Naive B cell (primary cell): ENCODE data around the gene SPRN. TPM values are rescaled to one million over a fixed set of nuclear protein-coding genes. Genes with fewer than 3 reads are reported as not detected.

Experiments used
- ATAC-seq, 2 donors: fragments of 150-1000 bp; cut with Tn5 transposase; 2 replicates each; pipeline ENCODE4 v1.10.0; 2021; ENCODE audit warnings: low read depth in 2 of 2, mild to moderate bottlenecking in 2 of 2, moderate library complexity in 2 of 2
- DNase-seq: peaks from one replicate; pipeline ENCODE4 v3.0.0; 2022
- H3K27ac Mint-ChIP-seq, 6 donors: one replicate each; pipeline ENCODE4 v1.8.0; 2020 to 2022; ENCODE audit warnings: mild to moderate bottlenecking in 6 of 6, mixed read lengths in 6 of 6, moderate library complexity in 5 of 6, inconsistent platforms in 2 of 6
- H3K27me3 Mint-ChIP-seq, 3 donors: one replicate each; pipeline ENCODE4 v1.8.0; 2021 to 2022; ENCODE audit warnings: mixed read lengths in 3 of 3, mild to moderate bottlenecking in 1 of 3
- H3K36me3 Mint-ChIP-seq, 2 donors: one replicate each; pipeline ENCODE4 v1.8.0; 2020 to 2022; ENCODE audit warnings: mixed read lengths in 2 of 2, inconsistent platforms in 1 of 2, mild to moderate bottlenecking in 1 of 2
- H3K4me1 Mint-ChIP-seq, 3 donors: one replicate each; pipeline ENCODE4 v1.8.0; 2020 to 2022; ENCODE audit warnings: mixed read lengths in 3 of 3, inconsistent platforms in 1 of 3, mild to moderate bottlenecking in 1 of 3, moderate library complexity in 1 of 3
- H3K4me3 Mint-ChIP-seq, 8 donors: one replicate each; pipeline ENCODE4 v1.8.0; 2020 to 2022; ENCODE audit warnings: mild to moderate bottlenecking in 8 of 8, mixed read lengths in 8 of 8, moderate library complexity in 8 of 8, inconsistent platforms in 2 of 8
- H3K9me3 Mint-ChIP-seq, 7 donors: one replicate each; pipeline ENCODE4 v1.8.0; 2020 to 2022; ENCODE audit warnings: mixed read lengths in 7 of 7, mild to moderate bottlenecking in 5 of 7, inconsistent platforms in 2 of 7, moderate library complexity in 1 of 7
- polyA plus RNA-seq, 6 donors: library from polyadenylated mRNA; unstranded; fragments of 300-500 nt; fragmentation: Illumina TruSeq; gene quantifications; one replicate each; pipeline ENCODE4 v1.2.3, GENCODE V29; 2021; ENCODE audit warnings: low read depth in 6 of 6

The SPRN gene
- polyA plus RNA-seq, 6 donors from 2014 or later: 0.28 to 0.68 (median 0.39) TPM; not detected in 1

- Mint-ChIP-seq H3K36me3 (peaks cover 5 to 10% of the 10 kb centered on the region in 2 donors), H3K27ac (peak within 1 kb of the TSS in 1 of 6 donors; percentile 74), H3K4me1 (no peaks in the 10 kb centered on the region), H3K4me3 (no peak within 1 kb of the TSS), H3K27me3 (peaks cover 0 to 7% (median 0%) of the 10 kb centered on the region in 3 donors), H3K9me3 (peaks cover 2 to 17% (median 7%) of the 10 kb centered on the region in 7 donors)
- DNase-seq (no peak), ATAC-seq (no peak)
Measured at GRCh38 chr10:133453516-133454203, 29.2 kb upstream of the SPRN start, which contains the start of gene SCART1. Gene SCART1, plus strand, starts transcription at chr10:133453945. Its CDS starts 53 bp downstream, at chr10:133453998.

- no peaks in the 10 kb centered on the region for H3K4me1 Mint-ChIP-seq
Measured at GRCh38 chr10:133452453-133452852, 28.0 kb upstream of the SPRN start.

GRCh38 chr10:133451346-133451745 is 26.9 kb upstream of the SPRN start:
- DNase-seq: no peak
- Mint-ChIP-seq H3K36me3 (peaks cover 19 to 33% of the 10 kb centered on the region in 2 donors), H3K4me1 (peaks cover 0 to 4% (median 0%) of the 10 kb centered on the region in 3 donors), H3K27ac (no peak overlapping the region), H3K4me3 (no peak overlapping the region), H3K9me3 (peaks cover 9 to 39% (median 27%) of the 10 kb centered on the region in 7 donors), H3K27me3 (peaks cover 7 to 11% (median 8%) of the 10 kb centered on the region in 3 donors)
- ATAC-seq: no peak

More at GRCh38 chr10:133452453-133452852, 28.0 kb upstream of the SPRN start:
- Mint-ChIP-seq H3K27me3 (peaks cover 0 to 7% (median 0%) of the 10 kb centered on the region in 3 donors), H3K36me3 (peaks cover 13 to 22% of the 10 kb centered on the region in 2 donors), H3K27ac (no peak overlapping the region), H3K4me3 (no peak overlapping the region), H3K9me3 (peaks cover 4 to 29% (median 18%) of the 10 kb centered on the region in 7 donors)
- DNase-seq (no peak), ATAC-seq (no peak)

- ATAC-seq: no peak
- Mint-ChIP-seq H3K4me3 (no peak overlapping the region), H3K36me3 (peaks cover 19 to 44% of the 10 kb centered on the region in 2 donors), H3K9me3 (peaks cover 13 to 41% (median 32%) of the 10 kb centered on the region in 7 donors), H3K4me1 (peaks cover 0 to 12% (median 9%) of the 10 kb centered on the region in 3 donors), H3K27ac (no peak overlapping the region), H3K27me3 (peaks cover 11 to 17% (median 14%) of the 10 kb centered on the region in 3 donors)
- no peak for DNase-seq
Measured at GRCh38 chr10:133448120-133448519, 23.7 kb upstream of the SPRN start.

GRCh38 chr10:133446979-133447378 is 22.6 kb upstream of the SPRN start:
- Mint-ChIP-seq H3K27ac (no peak overlapping the region), H3K36me3 (peaks cover 19 to 44% of the 10 kb centered on the region in 2 donors), H3K4me1 (peaks cover 3 to 17% (median 12%) of the 10 kb centered on the region in 3 donors), H3K4me3 (no peak overlapping the region), H3K9me3 (peaks cover 13 to 41% (median 32%) of the 10 kb centered on the region in 7 donors), H3K27me3 (peaks cover 11 to 17% (median 14%) of the 10 kb centered on the region in 3 donors)
- ATAC-seq (no peak), DNase-seq (no peak)

- peaks cover 13 to 41% (median 32%) of the 10 kb centered on the region in 7 donors for H3K9me3 Mint-ChIP-seq
Measured at GRCh38 chr10:133445751-133446708, 21.6 kb upstream of the SPRN start.

GRCh38 chr10:133445268-133445732 is 20.9 kb upstream of the SPRN start:
- H3K27me3 Mint-ChIP-seq: peaks cover 5 to 17% (median 14%) of the 10 kb centered on the region in 3 donors
- ATAC-seq (no peak), DNase-seq (no peak)
- peaks cover 19 to 44% of the 10 kb centered on the region in 2 donors for H3K36me3 Mint-ChIP-seq
- peak overlapping the region in 2 of 8 donors; percentile 40 to 77 for H3K4me3 Mint-ChIP-seq
- peaks cover 13 to 40% (median 32%) of the 10 kb centered on the region in 7 donors for H3K9me3 Mint-ChIP-seq
- H3K27ac Mint-ChIP-seq: no peak overlapping the region
- H3K4me1 Mint-ChIP-seq: peaks cover 3 to 17% (median 12%) of the 10 kb centered on the region in 3 donors

More at GRCh38 chr10:133445751-133446708, 21.6 kb upstream of the SPRN start:
- no peak for DNase-seq
- Mint-ChIP-seq H3K36me3 (peaks cover 19 to 44% of the 10 kb centered on the region in 2 donors), H3K27ac (peak overlapping the region in 1 of 6 donors; percentile 92), H3K27me3 (peaks cover 6 to 17% (median 14%) of the 10 kb centered on the region in 3 donors), H3K4me1 (peaks cover 3 to 17% (median 12%) of the 10 kb centered on the region in 3 donors), H3K4me3 (peak overlapping the region in 2 of 8 donors; percentile 16 to 40)
- no peak for ATAC-seq

- peaks cover 3 to 17% (median 12%) of the 10 kb centered on the region in 3 donors for H3K4me1 Mint-ChIP-seq
- peaks cover 19 to 46% of the 10 kb centered on the region in 2 donors for H3K36me3 Mint-ChIP-seq
- H3K9me3 Mint-ChIP-seq: peaks cover 13 to 37% (median 31%) of the 10 kb centered on the region in 7 donors
- no peak for DNase-seq
- peak overlapping the region in 1 of 8 donors; percentile 77 for H3K4me3 Mint-ChIP-seq
- no peak for ATAC-seq
- no peak overlapping the region for H3K27ac Mint-ChIP-seq
- peaks cover 5 to 19% (median 14%) of the 10 kb centered on the region in 3 donors for H3K27me3 Mint-ChIP-seq
Measured at GRCh38 chr10:133444342-133445267, 20.2 kb upstream of the SPRN start.

- peaks cover 5 to 23% (median 22%) of the 10 kb centered on the region in 3 donors for H3K4me1 Mint-ChIP-seq
- H3K27me3 Mint-ChIP-seq: peaks cover 9 to 26% (median 14%) of the 10 kb centered on the region in 3 donors
- peaks cover 14 to 38% of the 10 kb centered on the region in 2 donors for H3K36me3 Mint-ChIP-seq
- H3K9me3 Mint-ChIP-seq: peaks cover 14 to 26% (median 18%) of the 10 kb centered on the region in 7 donors
- DNase-seq (no peak), ATAC-seq (no peak)
- peak overlapping the region in 1 of 8 donors; percentile 32 for H3K4me3 Mint-ChIP-seq
- H3K27ac Mint-ChIP-seq: peak overlapping the region in 2 of 6 donors; percentile 44 to 77
Measured at GRCh38 chr10:133442967-133443924, 18.8 kb upstream of the SPRN start.

- peaks cover 9 to 26% (median 14%) of the 10 kb centered on the region in 3 donors for H3K27me3 Mint-ChIP-seq
- no peak for ATAC-seq
- H3K9me3 Mint-ChIP-seq: peaks cover 9 to 18% (median 10%) of the 10 kb centered on the region in 7 donors
- H3K27ac Mint-ChIP-seq: peak overlapping the region in 4 of 6 donors; percentile 37 to 79 (median 60)
- peaks cover 9 to 28% (median 22%) of the 10 kb centered on the region in 3 donors for H3K4me1 Mint-ChIP-seq
- no peak for DNase-seq
- no peak overlapping the region for H3K4me3 Mint-ChIP-seq
- peaks cover 6 to 29% of the 10 kb centered on the region in 2 donors for H3K36me3 Mint-ChIP-seq
Measured at GRCh38 chr10:133442191-133442966, 18.0 kb upstream of the SPRN start.
